ENCODE measurements around the gene LRRC46. TPM values are rescaled to one million over a fixed set of nuclear protein-coding genes. Genes with fewer than 3 reads are reported as not detected.

LRRC46 gene
- total RNA-seq, 3 donors from 2014 or later (not counting 1 experiment from before 2014, with no cell fraction given), result 1.7 to 3.1 (median 2.7) TPM

- ATAC-seq (peak in 2 of 3 donors; percentile 40 to 49), DNase-seq (no peak)
- Histone ChIP-seq H3K27ac (ENCODE audit: low read length) (no peak overlapping the region), H3K9me3 (ENCODE audit: control insufficient read depth, insufficient read depth, low read length) (no peaks in the 10 kb centered on the region), H3K36me3 (ENCODE audit: control insufficient read depth, insufficient read depth, low read length) (no peaks in the 10 kb centered on the region), H3K4me1 (ENCODE audit: control insufficient read depth, insufficient read depth, low read length) (peaks cover 8% of the 10 kb centered on the region), H3K4me3 (ENCODE audit: low read length) (no peak overlapping the region), H3K27me3 (ENCODE audit: control insufficient read depth, insufficient read depth, low read length) (no peaks in the 10 kb centered on the region)
- 20% methylated on average over 7 of the region's 7 CpGs for WGBS (ENCODE audit: insufficient coverage)
- intact Hi-C loops (cut with micrococcal nuclease), result no loop called here
- Mint-ChIP-seq H3K4me1 (peaks cover 0 to 6% of the 10 kb centered on the region in 2 donors), H3K4me3 (no peak overlapping the region), H3K36me3 (no peaks in the 10 kb centered on the region), H3K9me3 (no peaks in the 10 kb centered on the region), H3K27ac (no peak overlapping the region), H3K27me3 (ENCODE audit: low read depth in 2 of 2) (peaks cover 13% of the 10 kb centered on the region in 2 donors)
- no peak for TF ChIP-seq CTCF (IDR thresholded peaks at IDR 0.05)
Observed at GRCh38 chr17:47882247-47882646, 50.8 kb downstream of the LRRC46 start.

- Histone ChIP-seq H3K4me3 (ENCODE audit: low read length) (no peak overlapping the region), H3K4me1 (ENCODE audit: control insufficient read depth, insufficient read depth, low read length) (peaks cover 8% of the 10 kb centered on the region), H3K27ac (ENCODE audit: low read length) (no peak overlapping the region), H3K36me3 (ENCODE audit: control insufficient read depth, insufficient read depth, low read length) (no peaks in the 10 kb centered on the region), H3K9me3 (ENCODE audit: control insufficient read depth, insufficient read depth, low read length) (no peaks in the 10 kb centered on the region), H3K27me3 (ENCODE audit: control insufficient read depth, insufficient read depth, low read length) (no peaks in the 10 kb centered on the region)
- ATAC-seq (no peak), DNase-seq (no peak)
- H3K27me3 Mint-ChIP-seq (ENCODE audit: low read depth in 2 of 2), result peaks cover 6 to 13% of the 10 kb centered on the region in 2 donors
- intact Hi-C loops (cut with micrococcal nuclease), result no loop called here
- H3K4me1 Mint-ChIP-seq, result peaks cover 0 to 6% of the 10 kb centered on the region in 2 donors
- no peak for TF ChIP-seq CTCF (IDR thresholded peaks at IDR 0.05)
- no peak overlapping the region for H3K27ac Mint-ChIP-seq
- no peaks in the 10 kb centered on the region for H3K9me3 Mint-ChIP-seq
- no peaks in the 10 kb centered on the region for H3K36me3 Mint-ChIP-seq
- 89% methylated on average over 8 of the region's 9 CpGs for WGBS (ENCODE audit: insufficient coverage)
- no peak overlapping the region for H3K4me3 Mint-ChIP-seq
Observed at GRCh38 chr17:47882695-47883588, 51.5 kb downstream of the LRRC46 start.

- no peaks in the 10 kb centered on the region for H3K27me3 ChIP-seq (ENCODE audit: control insufficient read depth, insufficient read depth, low read length)
- no peak overlapping the region for H3K27ac ChIP-seq (ENCODE audit: low read length)
- no peaks in the 10 kb centered on the region for H3K9me3 ChIP-seq (ENCODE audit: control insufficient read depth, insufficient read depth, low read length)
- TF ChIP-seq CTCF (IDR thresholded peaks at IDR 0.05), result no peak
- Mint-ChIP-seq H3K4me3 (no peak overlapping the region), H3K4me1 (peaks cover 0 to 6% of the 10 kb centered on the region in 2 donors), H3K36me3 (no peaks in the 10 kb centered on the region), H3K27ac (no peak overlapping the region), H3K9me3 (no peaks in the 10 kb centered on the region), H3K27me3 (ENCODE audit: low read depth in 2 of 2) (peaks cover 0 to 8% of the 10 kb centered on the region in 2 donors)
- intact Hi-C loops (cut with micrococcal nuclease), result no loop called here
- peaks cover 8% of the 10 kb centered on the region for H3K4me1 ChIP-seq (ENCODE audit: control insufficient read depth, insufficient read depth, low read length)
- no peaks in the 10 kb centered on the region for H3K36me3 ChIP-seq (ENCODE audit: control insufficient read depth, insufficient read depth, low read length)
- ATAC-seq, result no peak
- H3K4me3 ChIP-seq (ENCODE audit: low read length), result no peak overlapping the region
- no peak for DNase-seq
- WGBS (ENCODE audit: insufficient coverage), result 92% methylated on average over 7 of the region's 9 CpGs
Observed at GRCh38 chr17:47883589-47884426, 52.3 kb downstream of the LRRC46 start.

Measured in natural killer cell (primary cell).